ACC112 (cell line): ENCODE data around the gene SPRYD3.

ENCODE experiments used
- H2AFZ ChIP-seq: fragments of 200-600 bp; sonication (generic); one replicate; pipeline ENCODE4 v1.6.0; 2017; ENCODE audit warnings: antibody characterized with exemption, low read length; ENCODE audit not compliant: unreplicated experiment
- H3K27ac ChIP-seq: fragments of 200-600 bp; sonication (generic); 2 replicates; pipeline ENCODE4 v1.5.1; 2014; ENCODE audit warnings: low read depth, mild to moderate bottlenecking, antibody characterized with exemption, low read length, moderate library complexity
- H3K27me3 ChIP-seq: fragments of 200-600 bp; sonication (generic); 2 replicates; pipeline ENCODE4 v1.6.1; 2014; ENCODE audit warnings: mild to moderate bottlenecking, antibody characterized with exemption, low read length, moderate library complexity, mixed read lengths; ENCODE audit not compliant: insufficient read depth
- H3K36me3 ChIP-seq: fragments of 200-600 bp; sonication (generic); 2 replicates; pipeline ENCODE4 v1.6.1; 2016; ENCODE audit warnings: mild to moderate bottlenecking, antibody characterized with exemption, low read length, moderate library complexity, mixed read lengths; ENCODE audit not compliant: insufficient read depth
- H3K4me1 ChIP-seq: fragments of 200-600 bp; sonication (generic); one replicate; pipeline ENCODE4 v1.6.1; 2016; ENCODE audit warnings: low read length, mixed read lengths; ENCODE audit not compliant: insufficient read depth, unreplicated experiment, control insufficient read depth
- H3K4me3 ChIP-seq: fragments of 200-600 bp; sonication (generic); 2 replicates; pipeline ENCODE4 v1.5.1; 2014; ENCODE audit warnings: mild to moderate bottlenecking, low read depth, low read length
- H3K79me2 ChIP-seq: fragments of 200-600 bp; sonication (generic); one replicate; pipeline ENCODE4 v1.6.0; 2016; ENCODE audit warnings: low read length; ENCODE audit not compliant: control insufficient read depth, unreplicated experiment, insufficient read depth

SPRYD3 gene

GRCh38 chr12:53067993-53068770 is 11.0 kb downstream of the SPRYD3 start:
- Histone ChIP-seq H3K27ac (peak overlapping the region; percentile 14; the same call in 1 of the 2 replicates), H3K27me3 (no peaks in the 10 kb centered on the region), H3K36me3 (peaks cover 3% of the 10 kb centered on the region; the same call in 1 of the 2 replicates), H3K4me1 (peaks cover 80% of the 10 kb centered on the region), H2AFZ (no peak overlapping the region), H3K4me3 (no peak overlapping the region), H3K79me2 (no peaks in the 10 kb centered on the region)

- Histone ChIP-seq H3K36me3 (peaks cover 5% of the 10 kb centered on the region; the same call in 1 of the 2 replicates), H3K4me1 (peaks cover 85% of the 10 kb centered on the region), H3K27ac (0 out of 2 replicates have a peak overlapping the region, but pooled peaks have one; percentile 13), H3K27me3 (no peaks in the 10 kb centered on the region), H3K79me2 (no peaks in the 10 kb centered on the region), H2AFZ (no peak overlapping the region), H3K4me3 (no peak overlapping the region)
Measured at GRCh38 chr12:53067074-53067992, 11.9 kb downstream of the SPRYD3 start.

- H3K27me3 ChIP-seq: no peaks in the 10 kb centered on the region
- no peak overlapping the region for H2AFZ ChIP-seq
- peak overlapping the region; percentile 3; the same call in 1 of the 2 replicates for H3K4me3 ChIP-seq
- no peaks in the 10 kb centered on the region for H3K79me2 ChIP-seq
- peaks cover 12% of the 10 kb centered on the region; the same call in 1 of the 2 replicates for H3K36me3 ChIP-seq
- H3K27ac ChIP-seq: peak overlapping the region; percentile 35
- H3K4me1 ChIP-seq: peaks cover 81% of the 10 kb centered on the region
Measured at GRCh38 chr12:53065975-53066931, 12.9 kb downstream of the SPRYD3 start.

- H2AFZ ChIP-seq: no peak overlapping the region
- peaks cover 75% of the 10 kb centered on the region for H3K4me1 ChIP-seq
- H3K36me3 ChIP-seq: peaks cover 18% of the 10 kb centered on the region; the same call in 1 of the 2 replicates
- no peak overlapping the region for H3K4me3 ChIP-seq
- H3K27me3 ChIP-seq: no peaks in the 10 kb centered on the region
- H3K27ac ChIP-seq: peak overlapping the region; percentile 78
- H3K79me2 ChIP-seq: no peaks in the 10 kb centered on the region
Measured at GRCh38 chr12:53065470-53065869, 13.7 kb downstream of the SPRYD3 start.

GRCh38 chr12:53064613-53065436 is 14.4 kb downstream of the SPRYD3 start:
- Histone ChIP-seq H2AFZ (no peak overlapping the region), H3K4me1 (peaks cover 70% of the 10 kb centered on the region), H3K27ac (peak overlapping the region; percentile 78)

GRCh38 chr12:53063708-53064612 is 15.2 kb downstream of the SPRYD3 start:
- Histone ChIP-seq H3K4me3 (no peak overlapping the region), H3K36me3 (peaks cover 18% of the 10 kb centered on the region; the same call in 1 of the 2 replicates), H3K79me2 (no peaks in the 10 kb centered on the region), H3K27ac (peak overlapping the region; percentile 78), H3K4me1 (peaks cover 62% of the 10 kb centered on the region), H3K27me3 (no peaks in the 10 kb centered on the region), H2AFZ (no peak overlapping the region)

More at GRCh38 chr12:53064613-53065436, 14.4 kb downstream of the SPRYD3 start:
- Histone ChIP-seq H3K36me3 (peaks cover 18% of the 10 kb centered on the region; the same call in 1 of the 2 replicates), H3K79me2 (no peaks in the 10 kb centered on the region), H3K4me3 (no peak overlapping the region), H3K27me3 (no peaks in the 10 kb centered on the region)

- Histone ChIP-seq H3K4me3 (no peak overlapping the region), H3K27me3 (no peaks in the 10 kb centered on the region), H3K79me2 (no peaks in the 10 kb centered on the region), H3K4me1 (peaks cover 54% of the 10 kb centered on the region), H3K27ac (peak overlapping the region; percentile 66), H2AFZ (no peak overlapping the region), H3K36me3 (peaks cover 18% of the 10 kb centered on the region; the same call in 1 of the 2 replicates)
Measured at GRCh38 chr12:53062977-53063707, 16.0 kb downstream of the SPRYD3 start.
